Liver (tissue), 3 donors: ENCODE results near the gene WDR86.

Experiments
- EGR1 ChIP-seq, 2 donors: IDR thresholded peaks; 2 replicates each; pipeline ENCODE4 v1.6.1; 2016 to 2018; ENCODE audit warnings: antibody characterized with exemption in 2 of 2, low read depth in 2 of 2
- FOXA1 ChIP-seq: IDR thresholded peaks from 2 replicates; pipeline ENCODE4 v1.6.1; 2016; ENCODE audit warnings: antibody characterized with exemption
- GABPA ChIP-seq, 2 donors: IDR thresholded peaks in 1 of 2; conservative IDR thresholded peaks in 1 of 2; 2 replicates each; pipeline ENCODE4 v1.6.1; 2016; ENCODE audit warnings: antibody characterized with exemption in 2 of 2, mild to moderate bottlenecking in 1 of 2, moderate library complexity in 1 of 2
- JUND ChIP-seq, 2 donors: IDR thresholded peaks; 2 replicates each; pipeline ENCODE4 v1.6.1; 2016; ENCODE audit warnings: antibody characterized with exemption in 2 of 2
- RAD21 ChIP-seq, 2 donors: IDR thresholded peaks; 2 replicates each; pipeline ENCODE4 v1.6.1; 2016; ENCODE audit warnings: antibody characterized with exemption in 2 of 2, mild to moderate bottlenecking in 2 of 2
- RXRA ChIP-seq, 2 donors: IDR thresholded peaks; 2 replicates each; pipeline ENCODE4 v1.6.1; 2017 to 2018; ENCODE audit warnings: antibody characterized with exemption in 2 of 2, mild to moderate bottlenecking in 1 of 2
- SP1 ChIP-seq: IDR thresholded peaks from 2 replicates; pipeline ENCODE4 v1.6.1; 2018; ENCODE audit warnings: antibody characterized with exemption, mild to moderate bottlenecking
- YY1 ChIP-seq: IDR thresholded peaks from 2 replicates; pipeline ENCODE4 v1.6.1; 2016; ENCODE audit warnings: antibody characterized with exemption, mild to moderate bottlenecking
- TF ChIP-seq, protein P1 (sequence below): fragments of 150-350 bp; IDR thresholded peaks from 2 replicates; pipeline ENCODE4 v1.5.1; 2017; ENCODE audit warnings: improper control_type of control experiment, low read depth, low read length; ENCODE audit not compliant: missing input control
- TF ChIP-seq, protein P2 (sequence below): IDR thresholded peaks from 2 replicates; pipeline ENCODE4 v1.6.1; 2016; ENCODE audit warnings: antibody characterized with exemption
- TF ChIP-seq, protein P3 (sequence below): IDR thresholded peaks from 2 replicates; pipeline ENCODE4 v1.6.1; 2016; ENCODE audit warnings: antibody characterized with exemption, mild to moderate bottlenecking
- TF ChIP-seq, protein P4 (sequence below): IDR thresholded peaks from 2 replicates; pipeline ENCODE4 v1.6.1; 2016; ENCODE audit warnings: antibody characterized with exemption
- TF ChIP-seq, protein P5 (sequence below): IDR thresholded peaks from 2 replicates; pipeline ENCODE4 v1.6.1; 2016; ENCODE audit warnings: antibody characterized with exemption
- donor health status: healthy.
- donor health status: healthy.

DNA sequence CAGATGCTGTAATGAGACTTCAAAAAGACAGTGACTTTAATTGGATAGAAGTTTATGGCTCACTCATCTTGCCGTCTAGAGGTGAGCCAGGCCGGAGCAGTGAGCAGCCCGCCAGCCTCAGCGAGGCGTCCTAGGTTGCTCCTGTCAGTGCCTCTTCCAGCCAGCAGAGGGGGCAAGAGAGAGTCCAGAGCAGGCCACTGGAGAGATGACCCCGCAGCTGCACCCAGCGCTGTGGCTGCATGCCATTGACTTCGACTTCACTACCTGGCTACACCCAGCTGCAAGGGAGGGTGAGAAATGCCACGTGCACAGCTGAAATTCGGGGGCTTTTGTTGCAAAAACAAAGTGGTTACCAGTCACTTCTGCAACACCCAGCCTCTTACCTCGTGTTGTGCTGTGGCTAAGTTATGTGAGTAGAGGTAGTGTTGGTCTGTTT is 41.7 kb downstream of the WDR86 start:
- TF ChIP-seq, protein P1, sequence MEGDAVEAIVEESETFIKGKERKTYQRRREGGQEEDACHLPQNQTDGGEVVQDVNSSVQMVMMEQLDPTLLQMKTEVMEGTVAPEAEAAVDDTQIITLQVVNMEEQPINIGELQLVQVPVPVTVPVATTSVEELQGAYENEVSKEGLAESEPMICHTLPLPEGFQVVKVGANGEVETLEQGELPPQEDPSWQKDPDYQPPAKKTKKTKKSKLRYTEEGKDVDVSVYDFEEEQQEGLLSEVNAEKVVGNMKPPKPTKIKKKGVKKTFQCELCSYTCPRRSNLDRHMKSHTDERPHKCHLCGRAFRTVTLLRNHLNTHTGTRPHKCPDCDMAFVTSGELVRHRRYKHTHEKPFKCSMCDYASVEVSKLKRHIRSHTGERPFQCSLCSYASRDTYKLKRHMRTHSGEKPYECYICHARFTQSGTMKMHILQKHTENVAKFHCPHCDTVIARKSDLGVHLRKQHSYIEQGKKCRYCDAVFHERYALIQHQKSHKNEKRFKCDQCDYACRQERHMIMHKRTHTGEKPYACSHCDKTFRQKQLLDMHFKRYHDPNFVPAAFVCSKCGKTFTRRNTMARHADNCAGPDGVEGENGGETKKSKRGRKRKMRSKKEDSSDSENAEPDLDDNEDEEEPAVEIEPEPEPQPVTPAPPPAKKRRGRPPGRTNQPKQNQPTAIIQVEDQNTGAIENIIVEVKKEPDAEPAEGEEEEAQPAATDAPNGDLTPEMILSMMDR: peak; percentile 98
- TF ChIP-seq RXRA (IDR thresholded peaks at IDR 0.05): peak; percentile 70 to 85
- no peak for TF ChIP-seq EGR1 (IDR thresholded peaks at IDR 0.05; ENCODE audit: low read depth in 2 of 2)
- peak; percentile 93 to 98 for TF ChIP-seq RAD21 (IDR thresholded peaks at IDR 0.05)
- no peak for TF ChIP-seq GABPA (IDR thresholded peaks at IDR 0.05 in 1 of 2, conservative IDR thresholded peaks at IDR 0.05 in 1 of 2)
- TF ChIP-seq, protein P2, sequence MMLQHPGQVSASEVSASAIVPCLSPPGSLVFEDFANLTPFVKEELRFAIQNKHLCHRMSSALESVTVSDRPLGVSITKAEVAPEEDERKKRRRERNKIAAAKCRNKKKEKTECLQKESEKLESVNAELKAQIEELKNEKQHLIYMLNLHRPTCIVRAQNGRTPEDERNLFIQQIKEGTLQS: no peak
- TF ChIP-seq, protein P3, sequence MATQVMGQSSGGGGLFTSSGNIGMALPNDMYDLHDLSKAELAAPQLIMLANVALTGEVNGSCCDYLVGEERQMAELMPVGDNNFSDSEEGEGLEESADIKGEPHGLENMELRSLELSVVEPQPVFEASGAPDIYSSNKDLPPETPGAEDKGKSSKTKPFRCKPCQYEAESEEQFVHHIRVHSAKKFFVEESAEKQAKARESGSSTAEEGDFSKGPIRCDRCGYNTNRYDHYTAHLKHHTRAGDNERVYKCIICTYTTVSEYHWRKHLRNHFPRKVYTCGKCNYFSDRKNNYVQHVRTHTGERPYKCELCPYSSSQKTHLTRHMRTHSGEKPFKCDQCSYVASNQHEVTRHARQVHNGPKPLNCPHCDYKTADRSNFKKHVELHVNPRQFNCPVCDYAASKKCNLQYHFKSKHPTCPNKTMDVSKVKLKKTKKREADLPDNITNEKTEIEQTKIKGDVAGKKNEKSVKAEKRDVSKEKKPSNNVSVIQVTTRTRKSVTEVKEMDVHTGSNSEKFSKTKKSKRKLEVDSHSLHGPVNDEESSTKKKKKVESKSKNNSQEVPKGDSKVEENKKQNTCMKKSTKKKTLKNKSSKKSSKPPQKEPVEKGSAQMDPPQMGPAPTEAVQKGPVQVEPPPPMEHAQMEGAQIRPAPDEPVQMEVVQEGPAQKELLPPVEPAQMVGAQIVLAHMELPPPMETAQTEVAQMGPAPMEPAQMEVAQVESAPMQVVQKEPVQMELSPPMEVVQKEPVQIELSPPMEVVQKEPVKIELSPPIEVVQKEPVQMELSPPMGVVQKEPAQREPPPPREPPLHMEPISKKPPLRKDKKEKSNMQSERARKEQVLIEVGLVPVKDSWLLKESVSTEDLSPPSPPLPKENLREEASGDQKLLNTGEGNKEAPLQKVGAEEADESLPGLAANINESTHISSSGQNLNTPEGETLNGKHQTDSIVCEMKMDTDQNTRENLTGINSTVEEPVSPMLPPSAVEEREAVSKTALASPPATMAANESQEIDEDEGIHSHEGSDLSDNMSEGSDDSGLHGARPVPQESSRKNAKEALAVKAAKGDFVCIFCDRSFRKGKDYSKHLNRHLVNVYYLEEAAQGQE: no peak
- TF ChIP-seq FOXA1: no peak
- TF ChIP-seq, protein P4, sequence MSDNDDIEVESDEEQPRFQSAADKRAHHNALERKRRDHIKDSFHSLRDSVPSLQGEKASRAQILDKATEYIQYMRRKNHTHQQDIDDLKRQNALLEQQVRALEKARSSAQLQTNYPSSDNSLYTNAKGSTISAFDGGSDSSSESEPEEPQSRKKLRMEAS: peak; percentile 18
- no peak for TF ChIP-seq YY1
- TF ChIP-seq, protein P5, sequence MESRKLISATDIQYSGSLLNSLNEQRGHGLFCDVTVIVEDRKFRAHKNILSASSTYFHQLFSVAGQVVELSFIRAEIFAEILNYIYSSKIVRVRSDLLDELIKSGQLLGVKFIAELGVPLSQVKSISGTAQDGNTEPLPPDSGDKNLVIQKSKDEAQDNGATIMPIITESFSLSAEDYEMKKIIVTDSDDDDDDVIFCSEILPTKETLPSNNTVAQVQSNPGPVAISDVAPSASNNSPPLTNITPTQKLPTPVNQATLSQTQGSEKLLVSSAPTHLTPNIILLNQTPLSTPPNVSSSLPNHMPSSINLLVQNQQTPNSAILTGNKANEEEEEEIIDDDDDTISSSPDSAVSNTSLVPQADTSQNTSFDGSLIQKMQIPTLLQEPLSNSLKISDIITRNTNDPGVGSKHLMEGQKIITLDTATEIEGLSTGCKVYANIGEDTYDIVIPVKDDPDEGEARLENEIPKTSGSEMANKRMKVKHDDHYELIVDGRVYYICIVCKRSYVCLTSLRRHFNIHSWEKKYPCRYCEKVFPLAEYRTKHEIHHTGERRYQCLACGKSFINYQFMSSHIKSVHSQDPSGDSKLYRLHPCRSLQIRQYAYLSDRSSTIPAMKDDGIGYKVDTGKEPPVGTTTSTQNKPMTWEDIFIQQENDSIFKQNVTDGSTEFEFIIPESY: no peak
- no peak for TF ChIP-seq JUND (IDR thresholded peaks at IDR 0.05)
- peak; percentile 17 for TF ChIP-seq SP1
